Measurements from ENCODE around the gene EXOC4. TPM values are rescaled to one million over a fixed set of nuclear protein-coding genes. Genes with fewer than 3 reads are reported as not detected.

Gene EXOC4
- total RNA-seq, 1 experiment from 2014 or later, result 71.0 TPM

DNA sequence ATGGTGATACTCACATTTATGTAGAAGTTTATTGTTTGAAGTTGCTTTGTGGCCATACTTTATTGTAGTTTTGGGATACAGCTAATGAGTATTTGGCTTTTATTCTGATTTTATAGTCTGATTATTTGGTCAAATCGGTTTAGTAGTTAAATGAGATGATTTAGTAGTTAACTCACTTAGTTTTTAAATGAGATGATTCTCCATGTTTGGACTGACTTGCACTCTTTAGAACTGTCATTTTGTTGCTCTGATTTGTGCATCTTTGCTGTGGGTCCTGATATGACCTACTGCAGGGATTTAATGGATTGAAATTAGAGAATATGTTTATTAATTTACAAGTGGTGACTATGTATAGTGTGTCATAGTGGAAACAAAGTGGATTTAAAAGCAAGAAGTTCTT, 44.2 kb downstream of the EXOC4 start:
- no peak for ATAC-seq
- TF ChIP-seq POLR2AphosphoS5 (IDR thresholded peaks at IDR 0.05; ENCODE audit: low read depth, low read length), result no peak
- TF ChIP-seq, protein P1, sequence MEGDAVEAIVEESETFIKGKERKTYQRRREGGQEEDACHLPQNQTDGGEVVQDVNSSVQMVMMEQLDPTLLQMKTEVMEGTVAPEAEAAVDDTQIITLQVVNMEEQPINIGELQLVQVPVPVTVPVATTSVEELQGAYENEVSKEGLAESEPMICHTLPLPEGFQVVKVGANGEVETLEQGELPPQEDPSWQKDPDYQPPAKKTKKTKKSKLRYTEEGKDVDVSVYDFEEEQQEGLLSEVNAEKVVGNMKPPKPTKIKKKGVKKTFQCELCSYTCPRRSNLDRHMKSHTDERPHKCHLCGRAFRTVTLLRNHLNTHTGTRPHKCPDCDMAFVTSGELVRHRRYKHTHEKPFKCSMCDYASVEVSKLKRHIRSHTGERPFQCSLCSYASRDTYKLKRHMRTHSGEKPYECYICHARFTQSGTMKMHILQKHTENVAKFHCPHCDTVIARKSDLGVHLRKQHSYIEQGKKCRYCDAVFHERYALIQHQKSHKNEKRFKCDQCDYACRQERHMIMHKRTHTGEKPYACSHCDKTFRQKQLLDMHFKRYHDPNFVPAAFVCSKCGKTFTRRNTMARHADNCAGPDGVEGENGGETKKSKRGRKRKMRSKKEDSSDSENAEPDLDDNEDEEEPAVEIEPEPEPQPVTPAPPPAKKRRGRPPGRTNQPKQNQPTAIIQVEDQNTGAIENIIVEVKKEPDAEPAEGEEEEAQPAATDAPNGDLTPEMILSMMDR (IDR thresholded peaks at IDR 0.05), result no peak
- no peak for TF ChIP-seq TCF7L2 (IDR thresholded peaks at IDR 0.05; ENCODE audit: low read depth, low read length)
- no peak for TF ChIP-seq SIN3A (IDR thresholded peaks at IDR 0.05; ENCODE audit: borderline replicate concordance, insufficient read depth, low read depth, low read length)
- TF ChIP-seq, protein P2, sequence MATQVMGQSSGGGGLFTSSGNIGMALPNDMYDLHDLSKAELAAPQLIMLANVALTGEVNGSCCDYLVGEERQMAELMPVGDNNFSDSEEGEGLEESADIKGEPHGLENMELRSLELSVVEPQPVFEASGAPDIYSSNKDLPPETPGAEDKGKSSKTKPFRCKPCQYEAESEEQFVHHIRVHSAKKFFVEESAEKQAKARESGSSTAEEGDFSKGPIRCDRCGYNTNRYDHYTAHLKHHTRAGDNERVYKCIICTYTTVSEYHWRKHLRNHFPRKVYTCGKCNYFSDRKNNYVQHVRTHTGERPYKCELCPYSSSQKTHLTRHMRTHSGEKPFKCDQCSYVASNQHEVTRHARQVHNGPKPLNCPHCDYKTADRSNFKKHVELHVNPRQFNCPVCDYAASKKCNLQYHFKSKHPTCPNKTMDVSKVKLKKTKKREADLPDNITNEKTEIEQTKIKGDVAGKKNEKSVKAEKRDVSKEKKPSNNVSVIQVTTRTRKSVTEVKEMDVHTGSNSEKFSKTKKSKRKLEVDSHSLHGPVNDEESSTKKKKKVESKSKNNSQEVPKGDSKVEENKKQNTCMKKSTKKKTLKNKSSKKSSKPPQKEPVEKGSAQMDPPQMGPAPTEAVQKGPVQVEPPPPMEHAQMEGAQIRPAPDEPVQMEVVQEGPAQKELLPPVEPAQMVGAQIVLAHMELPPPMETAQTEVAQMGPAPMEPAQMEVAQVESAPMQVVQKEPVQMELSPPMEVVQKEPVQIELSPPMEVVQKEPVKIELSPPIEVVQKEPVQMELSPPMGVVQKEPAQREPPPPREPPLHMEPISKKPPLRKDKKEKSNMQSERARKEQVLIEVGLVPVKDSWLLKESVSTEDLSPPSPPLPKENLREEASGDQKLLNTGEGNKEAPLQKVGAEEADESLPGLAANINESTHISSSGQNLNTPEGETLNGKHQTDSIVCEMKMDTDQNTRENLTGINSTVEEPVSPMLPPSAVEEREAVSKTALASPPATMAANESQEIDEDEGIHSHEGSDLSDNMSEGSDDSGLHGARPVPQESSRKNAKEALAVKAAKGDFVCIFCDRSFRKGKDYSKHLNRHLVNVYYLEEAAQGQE (IDR thresholded peaks at IDR 0.05; ENCODE audit: insufficient read depth in 1 of 2, low read depth in 2 of 2, low read length in 1 of 2), result no peak
- no peaks in the 10 kb centered on the region; the same call in 1 of the 2 replicates for H3K36me3 ChIP-seq (ENCODE audit: control insufficient read depth, insufficient read depth, low read length)
- intact Hi-C loops (cut with micrococcal nuclease; ENCODE audit: unreplicated experiment), result no loop called here
- no peaks in the 10 kb centered on the region for H3K4me1 ChIP-seq (ENCODE audit: control insufficient read depth, insufficient read depth, low read length)
- H3K4me3 ChIP-seq (ENCODE audit: low read depth in 2 of 2, low read length in 2 of 2), result no peak overlapping the region
- in situ Hi-C loops (cut with HindIII; ENCODE audit: low pct_unique_long_range_greater_than_20kb, low sequenced_read_pairs), result no loop called here
- no peak overlapping the region for H3K27ac ChIP-seq (ENCODE audit: low read length)
- DNase-seq (ENCODE audit: low read depth, low spot score), result no peak
- H3K27me3 ChIP-seq (ENCODE audit: control insufficient read depth, insufficient read depth, low read length), result no peaks in the 10 kb centered on the region
- ChIA-PET POLR2A (no interaction called here), CTCF (no interaction called here)
- no peaks in the 10 kb centered on the region for H3K9me3 ChIP-seq (ENCODE audit: control insufficient read depth, insufficient read depth, low read depth, low read length)
- BruUV-seq (replicated peaks), result no TSS peak

DNA sequence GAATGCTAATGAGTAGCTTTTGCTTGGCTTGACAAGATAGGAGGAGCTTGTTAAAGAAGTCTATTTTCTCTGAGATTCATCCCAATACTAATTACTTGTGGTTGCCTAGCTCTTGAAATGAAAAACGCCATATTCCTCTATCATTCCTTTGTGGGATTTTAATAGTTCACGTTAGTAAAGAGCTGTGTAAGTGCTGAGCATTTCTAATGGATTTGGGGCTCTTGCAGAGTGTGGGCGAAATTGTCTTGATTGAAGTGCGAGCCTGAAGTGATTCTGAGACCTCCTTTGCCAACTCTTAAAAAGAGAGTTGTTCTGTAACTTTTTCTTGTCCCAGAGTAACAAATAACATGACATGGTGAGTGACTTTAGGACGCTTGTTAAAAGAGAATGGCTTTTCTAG, 45.2 kb downstream of the EXOC4 start:
- BruUV-seq (replicated peaks), result no TSS peak
- TF ChIP-seq POLR2AphosphoS5 (IDR thresholded peaks at IDR 0.05; ENCODE audit: low read depth, low read length) (no peak), SIN3A (IDR thresholded peaks at IDR 0.05; ENCODE audit: borderline replicate concordance, insufficient read depth, low read depth, low read length) (no peak), TCF7L2 (IDR thresholded peaks at IDR 0.05; ENCODE audit: low read depth, low read length) (no peak)
- TF ChIP-seq, protein P1 (IDR thresholded peaks at IDR 0.05), result no peak
- TF ChIP-seq, protein P2 (IDR thresholded peaks at IDR 0.05; ENCODE audit: insufficient read depth in 1 of 2, low read depth in 2 of 2, low read length in 1 of 2), result no peak
- POLR2A ChIA-PET, result no interaction called here
- DNase-seq (ENCODE audit: low read depth, low spot score) (no peak), ATAC-seq (no peak)
- Histone ChIP-seq H3K9me3 (ENCODE audit: control insufficient read depth, insufficient read depth, low read depth, low read length) (no peaks in the 10 kb centered on the region), H3K36me3 (ENCODE audit: control insufficient read depth, insufficient read depth, low read length) (no peaks in the 10 kb centered on the region; the same call in 1 of the 2 replicates), H3K4me1 (ENCODE audit: control insufficient read depth, insufficient read depth, low read length) (no peaks in the 10 kb centered on the region), H3K4me3 (ENCODE audit: low read depth in 2 of 2, low read length in 2 of 2) (no peak overlapping the region), H3K27me3 (ENCODE audit: control insufficient read depth, insufficient read depth, low read length) (no peaks in the 10 kb centered on the region), H3K27ac (ENCODE audit: low read length) (no peak overlapping the region)
- intact Hi-C loops (cut with micrococcal nuclease; ENCODE audit: unreplicated experiment) (no loop called here), in situ Hi-C loops (cut with HindIII; ENCODE audit: low pct_unique_long_range_greater_than_20kb, low sequenced_read_pairs) (no loop called here)
- CTCF ChIA-PET, result no interaction called here

Measured in Panc1 (cell line).